Testis (tissue), 2 donors: ENCODE measurements around the gene CDH23.

ENCODE experiments used
- POLR2A ChIP-seq: fragments of 450-650 bp; IDR thresholded peaks from one replicate; pipeline ENCODE4 v1.6.1; 2017; ENCODE audit warnings: antibody characterized with exemption, mild to moderate bottlenecking, moderate library complexity
- TF ChIP-seq, protein P1 (sequence below), 3 experiments: fragments of 450-650 bp in 2 of 3; fragments of 200-600 bp in 1 of 3; sonication (generic) in 1 of 3; IDR thresholded peaks; one replicate each; pipeline ENCODE4 v1.5.1; 2016 to 2019; ENCODE audit warnings: antibody characterized with exemption in 3 of 3, mild to moderate bottlenecking in 2 of 3, moderate library complexity in 1 of 3

DNA sequence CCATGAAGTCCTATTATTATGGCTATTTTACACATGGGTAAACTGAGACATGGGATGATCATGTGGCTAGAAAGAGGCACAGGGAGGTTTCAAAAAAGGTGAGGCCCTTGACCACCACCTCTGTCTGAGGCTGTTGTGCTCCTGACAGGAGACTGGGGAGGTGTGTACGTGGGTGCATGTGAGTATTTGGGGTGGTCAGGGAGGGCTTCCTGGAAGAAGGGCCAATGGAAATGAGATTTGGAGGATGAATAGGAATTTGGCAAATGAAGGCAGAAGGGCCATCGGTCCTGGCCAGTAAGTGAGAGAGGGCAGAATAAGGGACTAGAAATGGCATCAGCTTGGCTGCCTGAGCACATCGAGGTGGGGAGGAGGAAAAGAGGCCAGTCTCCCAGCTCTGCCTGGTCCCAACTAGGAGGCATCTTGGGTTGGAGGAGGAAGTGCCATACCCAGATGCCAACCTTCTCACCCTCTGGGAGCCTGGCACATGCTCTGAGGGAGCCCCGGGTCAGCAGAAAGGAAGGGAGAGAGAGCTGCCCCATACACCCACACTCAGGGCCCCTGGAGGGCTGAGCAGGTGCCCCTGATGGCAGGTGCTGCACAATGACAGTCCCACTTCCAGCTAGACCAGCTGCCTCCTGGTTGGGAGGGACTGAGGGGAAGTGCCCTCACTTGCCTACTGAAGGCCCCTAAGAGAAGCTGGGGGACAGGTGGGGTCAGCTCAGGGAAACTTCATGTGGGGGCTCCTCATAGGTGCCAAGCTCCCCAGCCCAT is 47.7 kb downstream of the CDH23 start:
- TF ChIP-seq, protein P1, sequence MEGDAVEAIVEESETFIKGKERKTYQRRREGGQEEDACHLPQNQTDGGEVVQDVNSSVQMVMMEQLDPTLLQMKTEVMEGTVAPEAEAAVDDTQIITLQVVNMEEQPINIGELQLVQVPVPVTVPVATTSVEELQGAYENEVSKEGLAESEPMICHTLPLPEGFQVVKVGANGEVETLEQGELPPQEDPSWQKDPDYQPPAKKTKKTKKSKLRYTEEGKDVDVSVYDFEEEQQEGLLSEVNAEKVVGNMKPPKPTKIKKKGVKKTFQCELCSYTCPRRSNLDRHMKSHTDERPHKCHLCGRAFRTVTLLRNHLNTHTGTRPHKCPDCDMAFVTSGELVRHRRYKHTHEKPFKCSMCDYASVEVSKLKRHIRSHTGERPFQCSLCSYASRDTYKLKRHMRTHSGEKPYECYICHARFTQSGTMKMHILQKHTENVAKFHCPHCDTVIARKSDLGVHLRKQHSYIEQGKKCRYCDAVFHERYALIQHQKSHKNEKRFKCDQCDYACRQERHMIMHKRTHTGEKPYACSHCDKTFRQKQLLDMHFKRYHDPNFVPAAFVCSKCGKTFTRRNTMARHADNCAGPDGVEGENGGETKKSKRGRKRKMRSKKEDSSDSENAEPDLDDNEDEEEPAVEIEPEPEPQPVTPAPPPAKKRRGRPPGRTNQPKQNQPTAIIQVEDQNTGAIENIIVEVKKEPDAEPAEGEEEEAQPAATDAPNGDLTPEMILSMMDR (IDR thresholded peaks at IDR 0.05) = no peak
- no peak for TF ChIP-seq POLR2A
